GM18511 (cell line): ENCODE results near the gene HPSE.
"Not testable (repeated sequence)": the region's sequence is repeated elsewhere in the genome, so short reads cannot be mapped to it uniquely, and the experiment has no call there.

Source experiments
- ATAC-seq: cut with Tn5 transposase; IDR thresholded peaks from one replicate; pipeline ENCODE4 v1.9.1; 2021; ENCODE audit warnings: mild to moderate bottlenecking, moderate library complexity; ENCODE audit not compliant: unreplicated experiment

Gene HPSE

DNA sequence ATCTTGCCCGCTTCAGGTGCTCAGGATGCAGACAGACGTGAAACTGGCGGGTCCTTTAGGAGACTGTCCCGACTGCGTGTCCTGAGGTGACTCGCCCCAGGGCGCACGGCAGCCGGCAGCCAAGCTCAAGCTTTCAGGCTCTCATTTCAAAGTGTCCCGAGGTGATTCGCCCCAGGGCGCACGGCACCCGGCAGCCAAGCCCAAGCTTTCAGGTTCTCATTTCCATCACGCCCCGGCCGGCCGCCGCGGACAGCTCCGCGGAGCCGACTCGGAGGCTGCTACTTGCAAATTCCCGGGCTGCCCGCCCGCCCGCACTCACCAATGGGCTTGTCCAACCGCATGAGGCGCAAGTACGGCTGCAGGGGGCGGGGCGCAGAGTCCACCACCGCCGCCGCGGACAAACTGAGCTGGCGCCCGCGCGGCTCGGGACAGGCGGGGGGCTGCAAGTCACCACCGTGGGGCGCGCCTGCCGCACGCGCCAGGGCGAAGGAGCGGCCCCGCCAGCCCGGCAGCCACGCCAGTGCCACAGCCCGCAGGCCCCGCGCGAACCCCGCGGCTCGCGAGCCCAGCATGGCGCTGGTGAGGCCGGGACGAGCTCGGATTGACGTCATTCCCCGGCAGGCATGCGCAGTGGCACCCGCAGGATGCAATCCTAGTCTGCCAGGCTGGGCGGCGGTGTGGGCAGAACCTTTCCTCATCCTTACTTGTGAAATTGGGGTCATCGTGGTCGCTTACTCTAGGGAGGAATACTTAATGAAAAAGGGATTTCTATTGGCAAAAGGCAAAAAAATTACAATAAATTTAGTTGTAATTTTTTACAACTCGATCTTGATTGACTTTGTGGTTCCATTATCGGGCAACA, 50.2 kb downstream of the HPSE start, which contains the start of gene COQ2:
Gene COQ2, minus strand, starts transcription at position 606 of the 862 bp plus-strand sequence. Its CDS starts 34 bp downstream, at position 572.
- ATAC-seq, result peak; percentile 92

DNA sequence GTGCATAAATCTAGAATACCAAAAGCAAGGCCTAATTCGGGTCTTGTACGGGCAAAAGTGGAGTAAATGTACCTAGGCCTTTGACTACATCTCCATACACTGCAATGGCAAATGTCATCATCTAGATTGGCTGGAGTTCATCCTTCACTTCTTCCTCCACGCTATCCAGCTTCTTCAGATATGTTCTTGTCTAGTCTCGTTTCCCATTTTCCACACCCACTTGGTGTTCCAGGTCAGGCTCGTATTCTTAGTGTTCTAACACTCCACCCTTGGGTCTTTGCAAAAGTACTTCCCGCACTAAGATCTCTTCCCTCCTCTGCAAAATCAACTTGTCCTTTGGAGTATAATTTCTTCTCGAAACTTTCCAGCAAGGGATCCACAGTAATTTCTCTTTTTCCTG, 51.5 kb downstream of the HPSE start:
- ATAC-seq, result no peak

DNA sequence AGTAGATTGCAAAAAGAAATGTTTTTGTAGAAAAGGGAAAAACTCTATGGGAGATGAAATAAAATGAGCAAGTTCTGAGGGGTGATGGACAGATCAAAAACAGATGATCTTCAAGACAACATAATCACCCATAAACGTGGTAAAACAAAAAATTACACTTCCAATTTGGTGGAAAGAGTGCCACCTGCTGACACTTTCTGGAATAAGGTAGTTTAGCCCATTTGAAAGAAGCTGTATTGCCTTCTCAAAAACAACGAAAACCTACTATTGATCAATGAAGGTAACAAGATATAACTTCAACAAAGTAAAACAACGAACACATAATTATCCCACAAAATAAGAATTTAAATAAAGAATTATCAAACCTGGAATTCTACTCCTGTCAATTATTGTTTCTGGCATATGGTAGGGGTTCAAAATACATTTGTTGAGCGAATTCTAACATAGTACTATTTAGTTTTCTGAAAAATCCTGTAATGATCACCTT, 52.6 kb downstream of the HPSE start:
- no peak for ATAC-seq

DNA sequence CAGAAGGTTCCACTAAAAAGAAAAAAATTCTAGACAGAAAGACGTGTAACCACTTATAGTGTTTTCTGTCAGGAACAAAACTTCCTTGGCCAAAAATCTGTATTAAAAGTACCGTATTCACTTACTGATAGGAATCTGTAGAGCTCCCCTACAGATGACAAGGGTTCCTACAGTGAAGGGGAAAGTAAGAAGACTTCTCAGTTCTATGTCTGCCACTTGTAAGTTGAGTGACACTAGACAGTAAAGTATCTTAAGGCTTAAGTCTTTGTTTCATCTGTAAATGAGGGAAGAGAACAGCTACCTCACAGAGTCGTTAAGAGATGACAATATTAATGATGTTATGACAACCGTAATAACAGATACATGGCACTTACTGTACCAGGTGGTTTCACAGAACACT, 53.3 kb downstream of the HPSE start:
- ATAC-seq, result no peak

DNA sequence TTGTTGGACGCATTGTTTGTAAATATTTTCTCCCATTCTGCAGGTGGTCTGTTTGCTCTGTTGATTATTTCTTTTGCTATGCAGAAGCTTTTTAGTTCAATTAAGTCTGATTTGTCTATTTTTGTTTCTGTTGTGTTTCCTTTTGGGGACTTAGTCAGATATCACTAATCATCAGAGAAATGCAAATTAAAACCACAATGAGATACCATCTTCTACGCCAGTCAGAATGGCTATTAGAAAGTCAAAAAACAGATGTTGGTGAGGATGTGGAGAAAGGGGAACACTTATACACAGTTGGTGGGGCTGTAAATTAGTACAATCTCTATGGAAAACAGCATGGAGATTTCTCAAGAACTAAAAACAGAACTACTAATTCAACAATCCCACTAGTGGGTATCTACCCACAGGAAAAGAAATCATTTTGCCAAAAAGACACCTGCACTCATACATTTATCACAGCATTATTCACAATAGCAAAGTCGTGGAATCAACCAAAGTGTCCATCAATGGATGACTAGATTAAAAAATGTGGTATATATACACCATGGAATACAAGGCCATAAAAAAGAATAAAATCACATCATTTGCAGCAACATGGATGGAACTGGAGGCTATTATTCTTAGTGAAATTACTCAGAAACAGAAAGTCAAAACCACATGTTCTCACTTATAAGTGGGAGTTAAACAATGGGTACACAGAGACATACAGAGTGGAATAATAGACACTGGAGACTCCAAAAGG, 58.2 kb downstream of the HPSE start:
- peak; percentile 83 for ATAC-seq

DNA sequence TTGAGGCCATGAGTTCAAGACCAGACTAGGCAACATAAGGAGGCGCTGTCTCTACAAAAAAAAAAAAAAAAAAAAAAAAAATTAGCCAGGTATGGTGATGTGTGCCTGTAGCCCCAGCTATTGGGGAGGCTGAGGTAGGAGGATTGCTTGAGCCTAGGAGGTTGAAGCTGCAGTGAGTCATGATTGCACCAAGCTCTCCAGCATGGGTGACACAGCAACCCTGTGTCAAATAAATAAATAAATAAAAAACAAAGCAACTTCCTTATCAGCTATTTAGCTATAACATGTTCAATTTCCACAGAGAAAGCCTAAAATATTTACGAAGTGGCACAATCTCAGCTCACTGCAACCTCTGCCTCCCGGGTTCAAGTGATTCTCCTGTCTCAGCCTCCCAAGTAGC, 60.7 kb downstream of the HPSE start:
- ATAC-seq, result not testable (repeated sequence)

DNA sequence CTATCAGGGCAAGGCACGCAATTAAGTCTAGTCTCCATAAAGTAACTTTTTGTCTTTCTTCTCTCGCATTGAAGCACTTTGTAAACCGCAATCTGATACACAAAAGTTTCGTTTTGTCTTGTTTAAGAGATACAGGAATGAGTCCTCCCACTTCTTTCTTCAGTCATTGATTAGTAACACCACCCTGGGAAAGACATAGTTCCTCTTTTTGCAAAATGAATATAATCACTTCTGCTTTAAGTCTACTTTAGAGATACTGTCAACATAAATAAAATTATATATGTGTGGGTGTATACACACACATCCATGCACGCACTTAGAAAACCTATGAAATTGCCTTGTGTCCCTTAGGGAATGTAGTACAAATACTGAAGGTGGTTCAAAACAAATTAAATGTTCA, 61.7 kb downstream of the HPSE start:
- ATAC-seq, result peak; percentile 83

DNA sequence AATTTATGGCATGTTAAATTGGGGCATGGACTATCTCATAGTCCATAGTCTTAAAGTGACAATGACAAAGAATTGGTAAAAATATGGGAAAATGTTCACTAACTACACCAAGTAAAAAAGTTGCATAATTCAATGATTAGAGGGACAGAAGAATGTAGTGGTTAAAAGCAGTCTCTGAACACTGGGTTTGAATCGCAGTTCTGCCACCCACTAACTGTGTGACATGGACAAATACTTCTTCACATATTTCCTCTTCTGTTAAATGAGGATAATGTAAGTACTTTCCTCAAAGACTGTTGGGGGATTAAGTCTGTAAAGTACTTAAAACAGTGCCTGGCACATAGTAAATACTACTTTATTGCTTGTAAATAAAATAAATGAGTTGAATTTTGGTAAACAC, 65.4 kb downstream of the HPSE start:
- ATAC-seq, result no peak

DNA sequence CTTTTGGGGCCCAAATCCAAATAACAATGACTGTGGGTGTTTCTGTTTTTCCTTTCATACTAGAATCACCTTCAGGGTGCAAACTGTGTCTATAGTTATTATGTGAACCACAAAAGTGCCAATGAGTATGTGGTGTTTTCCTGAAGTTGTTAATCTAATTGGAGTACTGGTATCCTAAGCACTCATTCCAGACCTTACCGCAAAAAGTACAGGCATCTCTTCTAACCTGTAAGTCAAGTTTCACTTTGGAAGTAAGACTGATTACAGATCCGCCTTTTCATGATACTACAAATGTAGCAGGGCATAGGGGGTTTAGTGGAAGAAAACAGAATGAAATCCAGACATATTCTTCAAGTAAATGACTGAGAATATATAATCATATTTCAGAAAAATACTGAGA, 66.2 kb downstream of the HPSE start:
- ATAC-seq, result no peak

DNA sequence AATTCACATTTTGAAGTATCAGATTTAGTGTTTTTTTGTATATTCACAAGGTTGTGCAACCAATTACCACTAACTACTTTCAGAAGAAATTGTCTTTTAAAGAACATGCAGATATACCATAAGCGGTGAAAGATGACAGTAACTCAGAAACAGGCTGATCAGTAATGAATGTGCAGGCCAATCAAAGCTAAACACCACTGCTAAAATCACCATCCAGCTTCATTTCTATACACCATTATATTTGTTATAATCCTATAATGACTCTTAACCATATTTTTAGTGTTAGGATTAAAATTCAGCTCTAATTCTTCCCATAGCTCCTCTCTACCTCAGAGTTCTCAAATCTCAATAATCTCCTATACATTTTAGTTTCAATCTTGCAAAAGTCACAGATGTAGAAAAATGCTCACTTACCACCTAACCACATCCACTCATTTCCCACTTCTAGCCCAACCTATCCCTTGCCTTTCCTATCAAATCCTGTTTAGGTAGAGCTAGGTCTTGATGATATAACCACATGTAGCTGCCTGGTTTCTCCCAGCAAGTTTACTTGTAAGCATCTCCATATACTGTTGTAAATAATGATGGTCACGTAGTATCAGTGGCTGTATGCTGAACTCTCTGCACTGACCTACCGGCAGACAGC, 66.7 kb downstream of the HPSE start:
- ATAC-seq, result peak; percentile 34

DNA sequence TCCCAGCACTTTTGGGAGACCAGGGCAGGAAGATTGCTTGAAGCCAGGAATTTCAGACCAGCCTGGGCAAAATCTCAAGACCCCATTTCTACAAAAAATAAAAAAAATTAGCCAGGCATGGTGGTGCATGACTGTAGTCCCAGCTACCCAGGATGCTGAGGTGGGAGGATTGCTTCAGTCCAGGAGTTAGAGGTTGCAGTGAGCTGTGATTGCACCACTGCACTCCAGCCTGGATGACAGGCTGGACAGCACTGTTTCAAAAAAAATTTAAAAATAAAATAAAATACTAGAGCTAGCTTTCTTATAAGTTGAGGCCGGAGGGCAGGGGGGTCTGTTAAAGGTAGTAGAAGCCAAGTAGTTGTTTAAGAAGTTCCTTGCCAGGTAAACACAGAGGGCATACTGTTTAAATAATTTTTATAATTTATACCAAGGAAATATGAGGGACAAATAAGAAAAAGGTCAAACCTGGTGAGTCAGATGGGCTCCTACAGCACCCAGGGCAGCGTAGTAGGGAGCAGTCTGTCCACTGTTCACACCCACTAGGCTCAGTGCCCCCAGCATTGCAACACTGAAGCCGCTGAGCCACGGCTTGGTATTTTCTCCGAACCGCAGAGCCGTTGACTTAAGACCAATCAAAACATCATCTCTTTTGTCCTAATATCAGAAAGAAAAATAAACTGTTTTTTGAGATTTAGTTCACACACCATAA, 67.4 kb downstream of the HPSE start:
- ATAC-seq, result peak; percentile 51

DNA sequence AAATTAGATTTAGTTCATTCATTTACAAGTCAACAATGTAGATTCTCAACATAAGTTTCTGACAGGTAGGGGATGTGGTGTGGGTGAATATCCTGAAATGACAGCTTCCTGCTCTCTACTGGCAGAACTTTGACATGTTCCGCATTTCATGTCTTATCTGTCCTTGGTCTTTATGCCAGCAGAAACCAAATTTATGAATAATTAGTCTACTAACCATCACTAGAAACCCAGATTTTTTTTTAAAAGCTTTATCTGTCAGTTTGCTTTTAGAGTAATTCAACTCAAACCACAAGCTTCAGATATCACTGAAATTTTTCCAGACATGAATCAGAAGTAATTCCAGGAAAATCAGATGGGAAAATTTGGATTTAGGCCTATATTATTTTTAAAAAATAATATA, 68.0 kb downstream of the HPSE start:
- ATAC-seq, result peak; percentile 71

DNA sequence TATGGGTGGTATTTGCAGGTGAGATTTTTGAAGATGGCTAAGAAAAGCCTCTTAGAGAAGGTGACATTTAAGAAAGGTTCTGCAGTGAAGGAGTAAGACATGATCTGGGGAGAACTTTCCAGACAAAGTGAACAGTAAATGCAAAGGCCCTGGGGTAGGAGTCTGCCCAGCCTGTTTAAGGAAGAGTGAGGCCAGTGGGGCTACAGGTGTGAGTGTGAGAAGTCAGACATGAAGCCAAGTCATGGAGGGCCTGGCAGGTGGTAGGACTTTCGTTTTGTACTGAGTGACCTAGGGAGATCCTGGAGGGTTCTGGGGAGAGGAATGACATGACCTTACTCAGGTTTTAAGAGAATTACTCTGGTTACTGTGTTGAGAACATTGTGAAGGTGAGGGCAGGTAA, 71.5 kb downstream of the HPSE start:
- no peak for ATAC-seq

DNA sequence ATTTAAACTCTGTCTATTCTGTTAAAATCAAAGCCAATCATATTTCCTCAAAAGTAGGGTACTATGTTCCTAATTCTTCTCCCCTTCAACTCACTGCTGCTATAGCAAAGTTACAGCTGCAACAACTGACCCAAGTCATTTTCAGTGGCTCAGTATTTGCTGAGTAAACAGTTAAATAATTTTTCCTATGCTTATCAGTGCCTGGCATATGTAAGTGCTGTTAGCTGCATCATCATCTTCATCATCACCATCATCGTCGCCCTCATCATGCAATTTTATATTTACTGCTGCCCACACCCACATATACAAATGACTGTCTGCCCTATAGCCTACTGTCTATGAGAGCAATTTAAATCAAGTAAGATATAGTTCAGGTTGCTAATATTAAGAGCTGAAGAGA, 72.0 kb downstream of the HPSE start:
- ATAC-seq, result no peak

DNA sequence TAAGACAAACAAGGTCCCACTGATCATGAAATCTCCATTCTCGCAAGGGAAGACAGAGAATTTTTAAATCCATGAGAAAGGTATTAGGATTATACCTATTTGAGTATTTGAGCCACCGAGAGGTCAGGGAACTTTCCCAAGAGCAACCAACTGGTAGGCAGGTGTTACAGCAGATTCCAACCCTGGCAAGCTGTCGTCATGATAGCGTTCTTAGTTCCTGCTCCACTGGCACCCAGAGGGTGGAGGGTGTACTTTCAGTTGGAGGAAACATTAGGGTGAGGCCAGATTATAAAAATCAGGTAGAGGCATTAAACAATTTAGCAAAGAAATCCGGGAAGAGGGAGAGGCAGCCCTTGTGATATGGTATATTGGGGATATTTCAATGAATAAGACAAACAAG, 73.3 kb downstream of the HPSE start:
- no peak for ATAC-seq

DNA sequence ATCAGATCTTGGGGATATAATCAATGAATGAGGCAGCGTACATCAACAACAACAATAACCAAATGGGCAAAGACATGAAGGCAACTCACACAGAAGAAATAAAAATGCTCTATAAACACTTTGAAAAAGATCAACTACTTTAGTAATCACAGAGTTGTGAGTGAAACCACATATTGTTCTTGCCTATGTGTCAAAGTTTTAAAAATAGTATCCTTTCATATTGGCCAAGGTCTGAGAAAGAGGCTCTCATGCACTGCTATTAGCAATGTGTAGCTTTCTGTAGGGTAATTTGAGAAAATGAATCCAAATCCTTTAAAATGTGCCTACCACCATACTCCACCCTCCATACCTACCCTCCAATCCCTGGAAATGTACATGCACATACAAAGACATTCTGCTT, 75.1 kb downstream of the HPSE start:
- peak; percentile 54 for ATAC-seq

DNA sequence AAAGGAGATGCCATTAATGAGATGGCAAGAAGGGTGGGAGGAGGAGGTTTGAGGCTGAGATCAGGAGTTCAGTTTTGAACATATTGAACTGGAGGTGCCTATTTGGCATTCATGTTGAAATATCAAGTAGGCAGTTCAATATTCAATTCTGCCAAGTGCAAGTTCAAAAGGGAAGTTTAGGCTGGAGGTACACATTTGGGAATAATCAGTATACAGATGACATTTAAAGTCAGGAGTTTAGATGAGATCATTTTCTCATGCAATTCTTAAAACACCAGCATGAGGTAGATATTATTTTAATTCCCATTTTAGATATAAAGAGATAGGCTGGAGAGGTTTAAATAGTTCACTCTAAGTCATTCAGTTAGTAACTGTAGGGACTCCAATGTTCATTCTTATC, 76.2 kb downstream of the HPSE start:
- ATAC-seq, result no peak

DNA sequence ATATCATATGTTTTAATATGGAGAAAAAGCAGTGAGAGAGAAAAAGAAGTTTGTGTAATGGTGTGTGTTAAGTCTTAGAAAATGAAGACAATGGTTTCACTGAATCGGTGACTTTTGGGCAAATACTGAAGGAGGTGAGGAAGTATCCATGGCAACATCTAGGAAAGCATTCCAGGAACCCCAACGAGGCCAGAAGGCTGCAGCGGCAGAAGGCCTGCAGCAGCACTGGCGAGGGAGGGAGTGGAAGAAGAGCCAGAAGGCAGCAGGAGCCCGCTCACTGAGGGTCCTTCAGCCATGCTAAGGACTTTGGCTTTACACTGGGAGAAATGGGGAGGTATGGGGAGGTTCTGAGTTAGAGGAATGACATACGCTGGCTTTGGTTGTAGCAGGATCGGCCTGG, 76.8 kb downstream of the HPSE start:
- ATAC-seq, result no peak

DNA sequence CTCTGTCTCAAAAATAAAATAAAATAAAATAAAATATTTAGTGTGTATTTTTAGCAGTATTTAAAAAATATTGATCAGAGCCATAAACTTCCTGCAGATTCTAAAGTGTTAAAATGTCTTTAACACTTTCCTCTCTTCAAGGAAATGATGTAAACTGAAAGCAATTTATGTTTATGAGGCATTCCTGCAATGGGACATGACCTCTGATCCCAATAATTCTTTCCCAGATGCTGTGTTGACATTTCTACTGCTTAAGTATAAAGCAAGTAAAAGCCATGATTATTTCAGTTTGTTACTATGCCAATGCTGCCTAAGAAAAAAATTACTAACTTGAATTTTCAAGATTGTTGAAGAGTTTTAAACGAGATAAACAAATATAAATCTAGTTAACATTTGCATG, 79.1 kb downstream of the HPSE start:
- no peak for ATAC-seq

DNA sequence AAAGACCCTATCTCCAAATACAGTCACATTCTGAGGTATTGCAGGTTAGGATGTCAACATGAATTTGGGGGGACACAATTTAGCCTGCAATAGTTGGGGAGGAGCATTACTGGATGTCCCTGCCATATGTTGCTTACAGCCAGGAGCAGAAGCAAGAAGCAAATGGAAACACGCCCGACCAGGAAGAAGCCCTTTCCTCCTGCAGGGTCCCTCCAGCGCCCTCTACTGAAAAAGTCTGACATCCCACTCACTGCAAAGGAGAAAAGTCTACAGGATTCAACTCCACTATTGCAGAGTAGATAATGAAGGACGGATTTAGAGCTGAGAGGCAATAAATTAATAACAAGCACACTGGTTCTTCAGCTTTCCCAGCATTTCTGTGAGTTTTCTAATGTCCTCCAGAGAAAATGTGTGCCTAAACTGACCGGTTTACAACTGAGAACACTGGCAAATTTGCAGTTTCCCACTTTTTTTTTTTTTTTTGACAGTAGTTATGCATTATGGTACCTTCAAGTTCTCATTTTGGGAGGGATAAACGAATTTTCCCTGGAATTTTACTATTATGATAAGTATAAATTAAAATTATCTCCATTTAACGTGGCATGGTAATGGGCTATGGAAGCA, 81.8 kb downstream of the HPSE start:
- peak; percentile 56 for ATAC-seq
